ENCODE data around the gene KIF26A. TPM values are rescaled to one million over a fixed set of nuclear protein-coding genes. Genes with fewer than 3 reads are reported as not detected.

KIF26A gene
- total RNA-seq, 4 donors from 2014 or later = 0.59 to 3.3 (median 1.5) TPM

- Histone ChIP-seq H3K9me3 (no peaks in the 10 kb centered on the region), H3K4me3 (no peak overlapping the region), H3K4me1 (no peaks in the 10 kb centered on the region), H3K27me3 (peaks cover 0 to 7% (median 5%) of the 10 kb centered on the region in 3 donors), H3K36me3 (no peaks in the 10 kb centered on the region), H3K27ac (no peak overlapping the region)
- intact Hi-C loops (cut with DNase I; ENCODE audit: low total_unique reads) (no loop called here), in situ Hi-C loops (cut with MboI; ENCODE audit: low sequenced_read_pairs in 4 of 4) (no loop called here)
- TF ChIP-seq POLR2A (IDR thresholded peaks at IDR 0.05) = no peak
- TF ChIP-seq CTCF (IDR thresholded peaks at IDR 0.05 in 4 of 5, conservative IDR thresholded peaks at IDR 0.05 in 1 of 5) = no peak
- no peak for ATAC-seq
- DNase-seq = no peak
Measured at GRCh38 chr14:104211215-104211614, 72.8 kb downstream of the KIF26A start.

- in situ Hi-C loops (cut with MboI; ENCODE audit: low sequenced_read_pairs in 4 of 4) = no loop called here
Measured at GRCh38 chr14:104211741-104212140, 73.4 kb downstream of the KIF26A start.

GRCh38 chr14:104212206-104213095, 74.1 kb downstream of the KIF26A start:
- ATAC-seq (no peak), DNase-seq (no peak)
- no peaks in the 10 kb centered on the region for H3K36me3 ChIP-seq
- no peaks in the 10 kb centered on the region for H3K4me1 ChIP-seq
- H3K27ac ChIP-seq = no peak overlapping the region
- no peak for TF ChIP-seq CTCF (IDR thresholded peaks at IDR 0.05 in 4 of 5, conservative IDR thresholded peaks at IDR 0.05 in 1 of 5)
- TF ChIP-seq POLR2A (IDR thresholded peaks at IDR 0.05) = no peak
- peaks cover 0 to 7% (median 5%) of the 10 kb centered on the region in 3 donors for H3K27me3 ChIP-seq
- intact Hi-C loops (cut with DNase I; ENCODE audit: low total_unique reads) = no loop called here
- H3K9me3 ChIP-seq = no peaks in the 10 kb centered on the region
- in situ Hi-C loops (cut with MboI; ENCODE audit: low sequenced_read_pairs in 4 of 4) = no loop called here
- no peak overlapping the region for H3K4me3 ChIP-seq

More at GRCh38 chr14:104211741-104212140, 73.4 kb downstream of the KIF26A start:
- TF ChIP-seq CTCF (IDR thresholded peaks at IDR 0.05 in 4 of 5, conservative IDR thresholded peaks at IDR 0.05 in 1 of 5) = no peak
- TF ChIP-seq POLR2A (IDR thresholded peaks at IDR 0.05) = no peak
- no peak overlapping the region for H3K27ac ChIP-seq
- intact Hi-C loops (cut with DNase I; ENCODE audit: low total_unique reads) = no loop called here
- no peak overlapping the region for H3K4me3 ChIP-seq
- H3K36me3 ChIP-seq = no peaks in the 10 kb centered on the region
- DNase-seq (no peak), ATAC-seq (no peak)
- H3K4me1 ChIP-seq = no peaks in the 10 kb centered on the region
- H3K9me3 ChIP-seq = no peaks in the 10 kb centered on the region
- H3K27me3 ChIP-seq = peaks cover 0 to 7% (median 5%) of the 10 kb centered on the region in 3 donors

GRCh38 chr14:104213301-104214034, 75.1 kb downstream of the KIF26A start:
- Histone ChIP-seq H3K27me3 (peaks cover 0 to 7% (median 5%) of the 10 kb centered on the region in 3 donors), H3K36me3 (no peaks in the 10 kb centered on the region)
- TF ChIP-seq CTCF (IDR thresholded peaks at IDR 0.05 in 4 of 5, conservative IDR thresholded peaks at IDR 0.05 in 1 of 5) (no peak), POLR2A (IDR thresholded peaks at IDR 0.05) (no peak)

More at GRCh38 chr14:104213301-104214034, 75.1 kb downstream of the KIF26A start:
- in situ Hi-C loops (cut with MboI; ENCODE audit: low sequenced_read_pairs in 4 of 4) = no loop called here
- Histone ChIP-seq H3K9me3 (no peaks in the 10 kb centered on the region), H3K4me1 (no peaks in the 10 kb centered on the region), H3K4me3 (no peak overlapping the region), H3K27ac (no peak overlapping the region)
- intact Hi-C loops (cut with DNase I; ENCODE audit: low total_unique reads) = no loop called here
- DNase-seq = no peak
- no peak for ATAC-seq
